Hepatocyte (in vitro differentiated cells): ENCODE measurements around the gene TTC27.

Experiments
- CTCF ChIP-seq: fragments of 200-600 bp; sonication (generic); IDR thresholded peaks from 2 replicates; pipeline ENCODE4 v1.5.1; 2016; ENCODE audit warnings: antibody characterized with exemption, mild to moderate bottlenecking; ENCODE audit not compliant: poor library complexity
- EZH2phosphoT487 ChIP-seq: fragments of 200-600 bp; sonication (generic); IDR thresholded peaks from one replicate; pipeline ENCODE4 v1.6.1; 2018; ENCODE audit warnings: antibody characterized with exemption, mild to moderate bottlenecking, low read depth, moderate library complexity; ENCODE audit not compliant: unreplicated experiment, severe bottlenecking

- no peak for TF ChIP-seq CTCF
- no peak for TF ChIP-seq EZH2phosphoT487
Observed at GRCh38 chr2:32838949-32839348, 211.1 kb downstream of the TTC27 start.
